HG02973 (cell line): ENCODE measurements around the gene MYO9B.
A peak's percentile ranks its signal among the peaks of the same experiment; 100 is the strongest.

Source experiments
- ATAC-seq: cut with Tn5 transposase; IDR thresholded peaks from one replicate; pipeline ENCODE4 v1.9.1; 2021; ENCODE audit warnings: moderate library complexity; ENCODE audit not compliant: unreplicated experiment

Gene MYO9B

DNA sequence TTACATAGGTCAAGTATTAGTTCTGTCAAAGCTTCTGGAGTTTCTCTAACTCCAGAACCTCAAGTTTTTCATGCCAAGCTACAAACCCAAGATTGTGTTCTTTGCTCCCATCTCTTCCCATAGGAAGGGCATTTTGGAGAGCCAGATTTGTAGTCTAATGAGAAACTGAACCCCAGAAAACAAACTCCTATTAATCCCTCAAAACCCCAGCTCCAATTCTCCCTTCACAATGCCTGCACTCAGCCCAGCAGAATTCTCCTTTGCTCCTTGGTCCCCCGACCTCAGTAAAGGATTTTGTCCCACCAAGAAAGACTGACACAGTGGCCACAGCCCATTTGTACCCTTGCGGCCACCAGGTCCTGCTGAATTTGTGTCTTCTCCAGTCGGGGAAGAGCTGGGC lies 180.6 kb downstream of the MYO9B start:
- no peak for ATAC-seq

DNA sequence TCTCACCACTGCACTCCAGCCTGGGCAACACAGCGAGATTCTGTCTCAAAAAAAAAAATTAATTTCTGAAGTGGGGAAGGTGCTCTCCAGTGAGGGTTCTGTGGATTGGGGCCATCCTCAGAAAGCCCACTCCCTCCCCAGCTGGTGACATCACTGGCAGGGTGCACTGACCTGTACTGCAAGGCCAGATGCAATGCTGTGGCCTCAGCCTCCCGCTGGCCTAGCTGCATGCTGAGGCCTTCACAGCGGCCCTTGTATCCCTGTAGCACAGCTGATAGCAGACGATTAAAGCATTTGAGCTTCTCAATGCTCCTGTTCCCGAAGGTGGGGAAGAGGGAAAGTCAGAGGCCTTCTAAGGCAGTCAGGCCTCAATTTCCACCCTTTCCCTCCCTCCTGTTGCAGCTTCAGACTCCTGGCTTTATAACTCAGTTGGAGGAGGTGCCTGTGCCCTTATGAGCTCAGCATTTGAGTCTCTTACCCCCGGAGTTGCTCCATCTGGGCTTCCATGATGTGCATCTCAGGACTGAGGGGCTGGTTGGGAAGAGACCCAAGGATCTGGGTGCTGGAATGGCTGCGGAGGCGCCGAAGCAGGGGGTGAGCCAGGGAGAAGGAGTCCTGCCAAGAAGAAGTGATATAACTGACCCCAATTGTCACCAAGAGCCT lies 183.7 kb downstream of the MYO9B start:
- ATAC-seq = no peak

DNA sequence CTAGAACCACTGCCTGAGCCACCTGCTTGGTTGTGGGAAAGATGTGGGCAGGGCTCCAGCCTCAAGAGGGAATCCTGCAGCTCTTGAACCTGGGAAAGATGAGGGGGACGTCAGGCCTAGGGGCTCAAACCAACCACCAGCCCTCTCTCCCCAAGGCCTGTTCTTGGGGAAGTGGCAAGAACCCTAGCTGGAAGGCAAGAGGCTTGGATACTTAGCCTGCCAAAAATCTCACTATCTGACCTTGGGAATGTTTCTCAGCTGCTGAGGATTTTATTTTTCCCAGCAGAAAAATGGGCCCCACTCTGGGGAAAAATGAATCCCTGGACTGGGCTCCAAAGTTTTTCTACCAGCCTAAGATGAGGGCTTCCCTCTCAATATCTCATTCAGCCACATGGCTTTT lies 184.4 kb downstream of the MYO9B start:
- no peak for ATAC-seq

DNA sequence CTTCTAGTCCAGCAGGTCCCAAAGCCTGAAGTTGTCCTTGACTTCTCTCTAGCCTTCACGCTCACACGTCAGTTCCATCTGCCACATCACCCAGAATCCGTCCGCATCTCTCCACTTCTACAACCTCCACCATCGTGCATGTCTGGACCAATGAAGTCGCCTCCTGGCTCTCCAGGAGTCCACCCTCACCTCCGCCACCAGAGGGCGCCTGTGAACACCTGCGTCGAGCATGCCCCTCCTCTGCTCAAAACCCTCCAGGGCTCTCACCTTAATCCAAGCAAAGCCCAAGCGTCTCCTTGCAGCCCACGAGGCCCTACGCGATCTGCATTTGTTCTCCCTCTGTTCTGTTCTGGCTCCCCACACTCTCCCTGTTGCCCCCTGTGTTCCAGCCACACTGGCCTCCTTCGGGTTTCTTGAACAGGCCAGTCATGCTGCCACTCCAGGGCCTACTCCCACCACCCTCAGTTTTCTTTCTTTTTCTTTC lies 185.3 kb downstream of the MYO9B start:
- ATAC-seq = peak; percentile 73

DNA sequence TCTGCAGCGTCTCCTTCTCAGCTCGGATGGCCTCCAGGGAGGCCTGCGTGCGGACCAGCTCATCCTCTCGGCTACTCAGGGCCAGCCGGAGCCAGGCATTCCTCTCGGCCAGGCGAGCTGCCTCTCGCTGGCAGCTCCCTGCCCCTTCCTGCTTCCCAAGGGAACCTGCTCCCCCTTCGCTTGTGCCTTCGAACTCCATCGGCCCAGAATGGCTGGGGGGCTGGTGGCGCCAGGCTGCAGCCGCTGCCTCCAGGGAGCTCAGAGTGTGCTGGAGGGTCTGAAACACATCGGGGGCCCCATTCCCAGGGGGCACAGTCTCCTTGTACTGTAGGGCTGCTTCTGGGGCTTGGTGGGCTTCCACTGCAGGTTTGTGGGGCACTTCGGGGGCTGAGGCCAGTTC lies 187.0 kb downstream of the MYO9B start:
- no peak for ATAC-seq
